Measurements from ENCODE around the gene CD59. TPM values are rescaled to one million over a fixed set of nuclear protein-coding genes. Genes with fewer than 3 reads are reported as not detected.
"Not testable (repeated sequence)": the region's sequence is repeated elsewhere in the genome, so short reads cannot be mapped to it uniquely, and the experiment has no call there.

Gene CD59
- polyA plus RNA-seq, 1 donor from 2014 or later: 248 TPM

DNA sequence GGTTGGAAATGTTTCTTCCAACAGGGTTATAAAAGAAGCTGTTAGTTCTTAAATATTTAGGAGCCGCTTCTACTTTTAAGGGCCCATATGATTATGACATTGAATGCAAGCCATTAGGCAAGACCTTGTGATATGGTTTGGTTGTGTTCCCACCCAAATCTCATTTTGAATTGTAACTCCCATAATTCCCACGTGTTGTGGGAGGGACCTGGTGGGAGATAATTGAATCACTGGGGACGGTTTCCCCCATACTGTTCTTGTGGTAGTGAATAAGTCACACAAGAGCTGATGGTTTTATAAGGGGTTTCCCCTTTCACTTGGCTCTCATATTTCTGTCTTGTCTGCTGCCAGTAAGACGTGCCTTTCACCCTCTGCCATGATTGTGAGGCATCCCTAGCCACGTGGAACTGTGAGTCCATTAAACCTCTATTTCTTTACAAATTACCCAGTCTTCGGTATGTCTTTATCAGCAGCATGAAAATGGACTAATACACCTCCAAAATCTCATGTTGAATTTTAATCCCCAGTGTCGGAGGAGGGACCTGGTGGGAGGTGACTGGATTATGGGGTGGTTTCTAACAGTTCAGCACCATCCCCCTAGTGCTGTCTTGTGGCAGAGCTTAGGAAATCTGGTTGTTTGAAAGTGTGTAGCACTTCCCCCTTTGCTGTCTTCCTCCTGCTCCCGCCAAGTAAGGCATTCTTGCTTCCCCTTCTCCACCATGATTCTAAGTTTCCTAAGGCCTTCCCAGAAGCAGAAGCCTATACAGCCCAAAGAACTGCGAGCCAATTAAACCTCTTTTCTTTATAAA is 4.3 kb downstream of the CD59 start:
- Histone ChIP-seq H3K9me2 (ENCODE audit: insufficient read depth, low read length) (no peaks in the 10 kb centered on the region), H3F3A (ENCODE audit: insufficient read depth, low read length, poor library complexity, severe bottlenecking) (no peaks in the 10 kb centered on the region), H3K9ac (ENCODE audit: low read length) (no peak overlapping the region), H3K27me3 (ENCODE audit: insufficient read depth, low read depth, low read length) (no peaks in the 10 kb centered on the region), H3K9me3 (ENCODE audit: low read length) (no peaks in the 10 kb centered on the region), H3K4me2 (ENCODE audit: low read length) (no peak overlapping the region), H3K79me2 (replicated peaks; ENCODE audit: insufficient read depth, low read length) (peaks cover 35% of the 10 kb centered on the region), H3K4me3 (ENCODE audit: low read length) (peak overlapping the region; percentile 15), H2AFZ (ENCODE audit: low read depth, low read length) (no peak overlapping the region), H4K20me1 (ENCODE audit: insufficient read depth) (no peaks in the 10 kb centered on the region), H3K36me3 (ENCODE audit: insufficient read depth, low read length) (no peaks in the 10 kb centered on the region), H3K27ac (ENCODE audit: low read length) (no peak overlapping the region)
- TF ChIP-seq, protein P1, sequence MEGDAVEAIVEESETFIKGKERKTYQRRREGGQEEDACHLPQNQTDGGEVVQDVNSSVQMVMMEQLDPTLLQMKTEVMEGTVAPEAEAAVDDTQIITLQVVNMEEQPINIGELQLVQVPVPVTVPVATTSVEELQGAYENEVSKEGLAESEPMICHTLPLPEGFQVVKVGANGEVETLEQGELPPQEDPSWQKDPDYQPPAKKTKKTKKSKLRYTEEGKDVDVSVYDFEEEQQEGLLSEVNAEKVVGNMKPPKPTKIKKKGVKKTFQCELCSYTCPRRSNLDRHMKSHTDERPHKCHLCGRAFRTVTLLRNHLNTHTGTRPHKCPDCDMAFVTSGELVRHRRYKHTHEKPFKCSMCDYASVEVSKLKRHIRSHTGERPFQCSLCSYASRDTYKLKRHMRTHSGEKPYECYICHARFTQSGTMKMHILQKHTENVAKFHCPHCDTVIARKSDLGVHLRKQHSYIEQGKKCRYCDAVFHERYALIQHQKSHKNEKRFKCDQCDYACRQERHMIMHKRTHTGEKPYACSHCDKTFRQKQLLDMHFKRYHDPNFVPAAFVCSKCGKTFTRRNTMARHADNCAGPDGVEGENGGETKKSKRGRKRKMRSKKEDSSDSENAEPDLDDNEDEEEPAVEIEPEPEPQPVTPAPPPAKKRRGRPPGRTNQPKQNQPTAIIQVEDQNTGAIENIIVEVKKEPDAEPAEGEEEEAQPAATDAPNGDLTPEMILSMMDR (IDR thresholded peaks at IDR 0.05; ENCODE audit: poor library complexity, severe bottlenecking): no peak
- TF ChIP-seq, protein P2, sequence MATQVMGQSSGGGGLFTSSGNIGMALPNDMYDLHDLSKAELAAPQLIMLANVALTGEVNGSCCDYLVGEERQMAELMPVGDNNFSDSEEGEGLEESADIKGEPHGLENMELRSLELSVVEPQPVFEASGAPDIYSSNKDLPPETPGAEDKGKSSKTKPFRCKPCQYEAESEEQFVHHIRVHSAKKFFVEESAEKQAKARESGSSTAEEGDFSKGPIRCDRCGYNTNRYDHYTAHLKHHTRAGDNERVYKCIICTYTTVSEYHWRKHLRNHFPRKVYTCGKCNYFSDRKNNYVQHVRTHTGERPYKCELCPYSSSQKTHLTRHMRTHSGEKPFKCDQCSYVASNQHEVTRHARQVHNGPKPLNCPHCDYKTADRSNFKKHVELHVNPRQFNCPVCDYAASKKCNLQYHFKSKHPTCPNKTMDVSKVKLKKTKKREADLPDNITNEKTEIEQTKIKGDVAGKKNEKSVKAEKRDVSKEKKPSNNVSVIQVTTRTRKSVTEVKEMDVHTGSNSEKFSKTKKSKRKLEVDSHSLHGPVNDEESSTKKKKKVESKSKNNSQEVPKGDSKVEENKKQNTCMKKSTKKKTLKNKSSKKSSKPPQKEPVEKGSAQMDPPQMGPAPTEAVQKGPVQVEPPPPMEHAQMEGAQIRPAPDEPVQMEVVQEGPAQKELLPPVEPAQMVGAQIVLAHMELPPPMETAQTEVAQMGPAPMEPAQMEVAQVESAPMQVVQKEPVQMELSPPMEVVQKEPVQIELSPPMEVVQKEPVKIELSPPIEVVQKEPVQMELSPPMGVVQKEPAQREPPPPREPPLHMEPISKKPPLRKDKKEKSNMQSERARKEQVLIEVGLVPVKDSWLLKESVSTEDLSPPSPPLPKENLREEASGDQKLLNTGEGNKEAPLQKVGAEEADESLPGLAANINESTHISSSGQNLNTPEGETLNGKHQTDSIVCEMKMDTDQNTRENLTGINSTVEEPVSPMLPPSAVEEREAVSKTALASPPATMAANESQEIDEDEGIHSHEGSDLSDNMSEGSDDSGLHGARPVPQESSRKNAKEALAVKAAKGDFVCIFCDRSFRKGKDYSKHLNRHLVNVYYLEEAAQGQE (IDR thresholded peaks at IDR 0.05; ENCODE audit: borderline replicate concordance): no peak
- TF ChIP-seq EZH2 (IDR thresholded peaks at IDR 0.05; ENCODE audit: borderline replicate concordance, insufficient read depth, low read length, poor library complexity, severe bottlenecking) (no peak), TAF1 (IDR thresholded peaks at IDR 0.05; ENCODE audit: low read depth) (no peak), MXI1 (conservative IDR thresholded peaks at IDR 0.05; ENCODE audit: poor library complexity, severe bottlenecking) (no peak), POLR2AphosphoS5 (IDR thresholded peaks at IDR 0.05) (no peak), SMC3 (conservative IDR thresholded peaks at IDR 0.05; ENCODE audit: poor library complexity) (no peak), EP300 (conservative IDR thresholded peaks at IDR 0.05; ENCODE audit: poor library complexity, severe bottlenecking) (no peak), RAD21 (conservative IDR thresholded peaks at IDR 0.05) (no peak)

DNA sequence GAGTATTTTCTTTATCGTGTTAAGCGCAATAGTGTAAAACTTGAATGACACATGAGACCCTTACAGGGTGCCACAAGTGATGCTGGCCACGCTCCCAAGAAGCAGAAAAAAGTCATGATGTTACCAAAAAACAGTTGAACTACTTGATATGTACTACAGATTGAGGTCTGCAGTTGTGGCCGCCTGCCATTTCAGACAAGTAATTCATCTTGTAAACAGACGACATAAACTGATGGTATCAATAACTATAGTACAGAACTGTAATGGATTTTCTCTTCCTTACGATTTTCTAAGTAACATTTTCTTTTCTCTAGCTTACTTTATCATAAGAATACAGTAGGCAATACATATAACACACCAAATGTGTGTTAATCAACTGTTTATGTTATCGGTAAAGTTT is 5.5 kb downstream of the CD59 start:
- H3K9ac ChIP-seq (ENCODE audit: low read length): no peak overlapping the region
- H3K27me3 ChIP-seq (ENCODE audit: insufficient read depth, low read depth, low read length): no peaks in the 10 kb centered on the region
- no peak overlapping the region for H3K4me3 ChIP-seq (ENCODE audit: low read length)
- peaks cover 36% of the 10 kb centered on the region for H3K79me2 ChIP-seq (replicated peaks; ENCODE audit: insufficient read depth, low read length)
- H3K36me3 ChIP-seq (ENCODE audit: insufficient read depth, low read length): no peaks in the 10 kb centered on the region
- no peaks in the 10 kb centered on the region for H3F3A ChIP-seq (ENCODE audit: insufficient read depth, low read length, poor library complexity, severe bottlenecking)
- no peak overlapping the region for H3K27ac ChIP-seq (ENCODE audit: low read length)
- TF ChIP-seq, protein P1 (IDR thresholded peaks at IDR 0.05; ENCODE audit: poor library complexity, severe bottlenecking): no peak
- TF ChIP-seq SMC3 (conservative IDR thresholded peaks at IDR 0.05; ENCODE audit: poor library complexity) (no peak), TAF1 (IDR thresholded peaks at IDR 0.05; ENCODE audit: low read depth) (no peak), EZH2 (IDR thresholded peaks at IDR 0.05; ENCODE audit: borderline replicate concordance, insufficient read depth, low read length, poor library complexity, severe bottlenecking) (no peak)
- no peaks in the 10 kb centered on the region for H3K9me2 ChIP-seq (ENCODE audit: insufficient read depth, low read length)
- no peak overlapping the region for H2AFZ ChIP-seq (ENCODE audit: low read depth, low read length)
- no peaks in the 10 kb centered on the region for H3K9me3 ChIP-seq (ENCODE audit: low read length)
- H4K20me1 ChIP-seq (ENCODE audit: insufficient read depth): no peaks in the 10 kb centered on the region
- H3K4me2 ChIP-seq (ENCODE audit: low read length): no peak overlapping the region

DNA sequence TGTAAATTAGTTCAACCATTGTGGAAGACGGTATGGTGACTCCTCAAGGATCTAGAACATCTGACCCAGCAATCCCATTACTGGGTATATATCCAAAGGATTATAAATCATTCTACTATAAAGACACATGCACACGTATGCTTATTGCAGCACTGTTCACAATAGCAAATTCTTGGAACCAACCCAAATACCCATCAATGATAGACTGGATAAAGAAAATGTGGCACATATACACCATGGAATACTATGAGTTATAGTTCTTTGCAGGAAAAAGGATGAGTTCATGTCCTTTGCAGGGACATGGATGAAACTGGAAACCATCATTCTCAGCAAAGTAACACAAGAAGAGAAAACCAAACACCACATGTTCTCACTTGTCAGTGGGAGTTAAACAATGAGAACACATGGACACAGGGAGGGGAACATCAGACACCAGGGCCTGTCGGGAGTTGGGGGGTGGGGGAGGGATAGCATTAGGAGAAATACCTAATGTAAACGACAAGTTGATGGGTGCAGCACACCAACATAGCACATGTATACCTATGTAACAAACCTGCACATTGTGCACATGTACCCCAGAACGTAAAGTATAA is 7.1 kb downstream of the CD59 start:
- H3K4me2 ChIP-seq (ENCODE audit: low read length); H4K20me1 ChIP-seq (ENCODE audit: insufficient read depth); H3K36me3 ChIP-seq (ENCODE audit: insufficient read depth, low read length); H3K9me2 ChIP-seq (ENCODE audit: insufficient read depth, low read length); H2AFZ ChIP-seq (ENCODE audit: low read depth, low read length); H3K9ac ChIP-seq (ENCODE audit: low read length); H3F3A ChIP-seq (ENCODE audit: insufficient read depth, low read length, poor library complexity, severe bottlenecking); H3K4me3 ChIP-seq (ENCODE audit: low read length); H3K27ac ChIP-seq (ENCODE audit: low read length); H3K9me3 ChIP-seq (ENCODE audit: low read length); H3K27me3 ChIP-seq (ENCODE audit: insufficient read depth, low read depth, low read length): not testable (repeated sequence)
- H3K79me2 ChIP-seq (replicated peaks; ENCODE audit: insufficient read depth, low read length): peaks cover 32% of the 10 kb centered on the region

DNA sequence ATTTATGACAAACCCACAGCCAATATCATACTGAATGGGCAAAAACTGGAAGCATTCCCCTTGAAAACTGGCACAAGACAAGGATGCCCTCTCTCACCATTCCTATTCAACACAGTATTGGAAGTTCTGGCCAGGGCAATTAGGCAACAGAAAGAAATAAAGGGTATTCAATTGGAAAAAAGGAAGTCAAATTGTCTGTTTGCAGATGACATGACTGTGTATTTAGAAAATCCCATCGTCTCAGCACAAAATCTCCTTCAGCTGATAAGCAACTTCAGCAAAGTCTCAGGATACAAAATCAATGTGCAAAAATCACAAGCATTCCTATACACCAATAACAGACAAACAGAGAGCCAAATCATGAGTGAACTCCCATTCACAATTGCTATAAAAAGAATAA is 8.7 kb downstream of the CD59 start:
- not testable (repeated sequence) for H3K9me3 ChIP-seq (ENCODE audit: low read length); H3K27ac ChIP-seq (ENCODE audit: low read length); H3K9ac ChIP-seq (ENCODE audit: low read length); H3F3A ChIP-seq (ENCODE audit: insufficient read depth, low read length, poor library complexity, severe bottlenecking); H3K27me3 ChIP-seq (ENCODE audit: insufficient read depth, low read depth, low read length); H3K4me2 ChIP-seq (ENCODE audit: low read length); H2AFZ ChIP-seq (ENCODE audit: low read depth, low read length); H3K4me3 ChIP-seq (ENCODE audit: low read length); H4K20me1 ChIP-seq (ENCODE audit: insufficient read depth); H3K36me3 ChIP-seq (ENCODE audit: insufficient read depth, low read length); H3K9me2 ChIP-seq (ENCODE audit: insufficient read depth, low read length)
- H3K79me2 ChIP-seq (replicated peaks; ENCODE audit: insufficient read depth, low read length): peaks cover 18% of the 10 kb centered on the region
